Activated T-cell treated with anti-CD3 and anti-CD28 coated beads, Interleukin-2, amount 50 U/mL, for 4 hours (primary cell): ENCODE data around the gene TMEM272. TPM values are rescaled to one million over a fixed set of nuclear protein-coding genes. Genes with fewer than 3 reads are reported as not detected.
"Not testable (repeated sequence)": the region's sequence is repeated elsewhere in the genome, so short reads cannot be mapped to it uniquely, and the experiment has no call there.

ENCODE experiments used
- ATAC-seq, 2 donors: fragments of 200-7000 bp; cut with Tn5 transposase; one replicate each; pipeline ENCODE4 v1.10.0; 2021
- DNase-seq: peaks from one replicate; pipeline ENCODE4 v3.0.0-alpha.2; 2020
- H3K27me3 Mint-ChIP-seq: one replicate; pipeline ENCODE4 v1.8.0; 2021; ENCODE audit warnings: low read depth, mixed read lengths
- H3K36me3 Mint-ChIP-seq: one replicate; pipeline ENCODE4 v1.8.0; 2022; ENCODE audit warnings: mixed read lengths; ENCODE audit not compliant: insufficient read depth
- H3K4me1 Mint-ChIP-seq: one replicate; pipeline ENCODE4 v1.8.0; 2021; ENCODE audit warnings: low read depth, mixed read lengths
- H3K4me3 Mint-ChIP-seq: one replicate; pipeline ENCODE4 v1.8.0; 2021; ENCODE audit warnings: mild to moderate bottlenecking, moderate library complexity, mixed read lengths
- H3K9me3 Mint-ChIP-seq: one replicate; pipeline ENCODE4 v1.8.0; 2021; ENCODE audit warnings: mixed read lengths
- total RNA-seq, 3 donors: library from RNA; stranded (reverse); gene quantifications; one replicate each; pipeline ENCODE4 v1.2.1, GENCODE V29; 2021

Gene TMEM272
- total RNA-seq, 3 donors from 2014 or later: 0.11 to 0.24 (median 0.18) TPM

DNA sequence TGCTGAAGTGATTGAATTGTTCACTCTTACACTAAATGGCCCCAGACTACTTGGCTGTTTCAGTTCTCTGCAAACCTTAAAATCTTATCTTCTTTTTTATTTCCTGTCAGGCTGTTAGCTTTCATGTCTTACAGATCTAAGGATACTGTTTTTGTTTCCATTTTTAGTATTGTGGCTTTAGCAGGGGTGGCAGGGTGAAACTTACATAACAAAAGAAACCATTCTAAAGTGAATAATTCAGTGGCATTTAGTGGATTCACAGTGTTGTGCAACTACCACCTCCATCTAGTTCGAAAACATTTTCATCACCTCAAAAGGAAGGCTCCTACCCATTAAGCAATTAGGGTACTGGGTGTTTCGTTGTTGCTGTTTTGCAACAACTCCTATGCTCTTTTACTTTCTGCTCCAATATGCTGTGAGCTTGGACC lies 19.8 kb downstream of the TMEM272 start:
- Mint-ChIP-seq H3K36me3 (no peaks in the 10 kb centered on the region), H3K4me1 (peaks cover 97% of the 10 kb centered on the region), H3K9me3 (no peaks in the 10 kb centered on the region), H3K4me3 (peak overlapping the region; percentile 79), H3K27me3 (no peaks in the 10 kb centered on the region)
- DNase-seq (no peak), ATAC-seq (peak; percentile 50 to 53)

DNA sequence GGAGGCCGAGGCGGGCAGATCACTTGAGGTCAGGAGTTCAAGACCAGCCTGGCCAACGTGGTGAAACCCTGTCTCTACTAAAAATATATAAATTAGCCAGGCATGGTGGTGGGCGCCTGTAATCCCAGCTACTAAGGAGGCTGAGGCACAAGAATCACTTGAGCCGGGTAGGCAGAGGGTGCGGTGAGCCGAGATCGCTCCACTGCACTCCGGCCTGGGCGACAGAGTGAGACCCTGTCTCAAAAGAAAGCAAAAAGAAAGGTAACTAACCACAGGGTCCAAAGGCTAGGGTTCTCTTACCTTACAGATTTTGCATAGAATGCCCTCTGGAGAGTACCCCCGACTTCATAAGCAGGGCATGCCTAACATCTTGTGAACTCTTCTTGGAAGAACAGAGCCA lies 20.3 kb downstream of the TMEM272 start:
- not testable (repeated sequence) for H3K36me3 Mint-ChIP-seq, H3K9me3 Mint-ChIP-seq, H3K27me3 Mint-ChIP-seq, ATAC-seq, DNase-seq
- Mint-ChIP-seq H3K4me3 (peak overlapping the region; percentile 79), H3K4me1 (peaks cover 97% of the 10 kb centered on the region)

DNA sequence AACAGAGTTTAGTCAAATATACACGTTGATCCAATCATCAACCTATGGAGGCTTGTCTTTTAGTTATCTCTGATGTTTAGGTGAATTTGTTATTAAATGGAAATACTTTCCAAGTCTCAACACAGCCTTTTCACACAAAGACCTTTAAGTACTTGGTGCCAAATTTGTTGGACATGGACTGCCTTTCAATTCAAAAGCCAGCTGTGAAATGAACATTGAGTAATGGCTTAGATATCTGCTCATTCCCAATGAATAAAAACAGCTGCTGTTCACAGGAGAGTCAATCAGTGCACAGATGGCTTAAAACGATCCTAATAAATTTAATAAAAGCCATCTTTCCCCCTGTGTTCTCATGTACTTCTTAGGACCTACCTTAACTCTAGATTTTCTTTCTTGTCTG lies 21.1 kb downstream of the TMEM272 start:
- Mint-ChIP-seq H3K36me3 (no peaks in the 10 kb centered on the region), H3K27me3 (no peaks in the 10 kb centered on the region), H3K9me3 (no peaks in the 10 kb centered on the region), H3K4me1 (peaks cover 99% of the 10 kb centered on the region), H3K4me3 (peak overlapping the region; percentile 79)
- no peak for DNase-seq
- ATAC-seq: no peak

DNA sequence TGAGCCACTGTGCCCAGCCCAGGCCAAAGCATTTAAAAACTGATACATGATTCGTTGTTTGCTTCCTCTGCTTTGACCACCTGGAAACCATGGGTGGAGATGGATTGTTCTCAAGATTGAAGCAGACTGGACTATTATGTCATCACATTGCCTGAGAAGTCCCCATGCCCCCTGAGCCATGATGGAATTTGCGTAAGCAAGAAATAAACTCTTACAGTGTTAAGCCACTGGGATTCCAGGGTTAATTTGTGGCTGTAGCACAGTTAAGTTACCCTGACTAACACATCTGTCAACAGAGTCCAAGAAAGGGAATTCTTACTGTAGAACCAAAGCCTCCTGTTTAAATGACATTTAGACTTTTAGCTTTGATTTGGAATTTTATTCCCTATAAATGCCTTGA lies 21.6 kb downstream of the TMEM272 start:
- ATAC-seq: no peak
- Mint-ChIP-seq H3K36me3 (no peaks in the 10 kb centered on the region), H3K4me1 (peaks cover 99% of the 10 kb centered on the region), H3K4me3 (peak overlapping the region; percentile 79), H3K27me3 (no peaks in the 10 kb centered on the region), H3K9me3 (no peaks in the 10 kb centered on the region)
- no peak for DNase-seq

DNA sequence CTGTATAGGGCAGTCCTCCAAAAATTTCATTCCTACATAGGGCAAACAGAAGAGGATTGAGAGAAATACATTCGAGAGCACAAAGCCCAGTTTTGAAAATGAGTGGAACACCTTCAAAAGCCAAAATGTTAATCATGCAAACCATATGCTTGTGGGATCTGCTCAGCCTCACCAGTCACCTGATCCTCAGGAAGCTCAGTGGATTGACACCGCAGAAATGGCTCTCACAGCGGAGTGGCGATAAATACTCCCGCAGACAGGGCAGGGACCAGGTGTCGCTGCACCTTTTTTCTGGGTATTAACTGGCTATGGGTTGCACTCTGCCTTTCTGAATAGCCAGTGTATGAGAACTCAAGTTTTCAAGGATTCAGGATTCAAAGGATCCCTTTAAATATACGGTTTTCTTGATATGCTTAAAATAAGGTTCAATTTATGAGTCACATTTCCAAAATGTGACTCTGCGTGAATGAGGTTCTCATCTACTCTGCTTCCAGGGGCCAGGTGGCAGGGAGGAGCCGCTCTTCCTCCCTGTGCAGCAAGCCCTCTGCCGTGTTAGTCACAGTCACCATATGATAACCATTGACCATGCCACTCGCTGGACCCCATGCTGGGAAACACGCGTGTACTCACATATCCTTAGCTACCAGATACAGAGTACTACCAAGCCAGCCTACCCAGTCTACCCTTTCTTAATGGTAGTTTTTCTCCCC lies 22.7 kb downstream of the TMEM272 start:
- Mint-ChIP-seq H3K36me3 (no peaks in the 10 kb centered on the region), H3K9me3 (no peaks in the 10 kb centered on the region), H3K4me1 (peaks cover 96% of the 10 kb centered on the region), H3K4me3 (peak overlapping the region; percentile 79), H3K27me3 (no peaks in the 10 kb centered on the region)
- ATAC-seq (peak; percentile 6 to 17), DNase-seq (no peak)

DNA sequence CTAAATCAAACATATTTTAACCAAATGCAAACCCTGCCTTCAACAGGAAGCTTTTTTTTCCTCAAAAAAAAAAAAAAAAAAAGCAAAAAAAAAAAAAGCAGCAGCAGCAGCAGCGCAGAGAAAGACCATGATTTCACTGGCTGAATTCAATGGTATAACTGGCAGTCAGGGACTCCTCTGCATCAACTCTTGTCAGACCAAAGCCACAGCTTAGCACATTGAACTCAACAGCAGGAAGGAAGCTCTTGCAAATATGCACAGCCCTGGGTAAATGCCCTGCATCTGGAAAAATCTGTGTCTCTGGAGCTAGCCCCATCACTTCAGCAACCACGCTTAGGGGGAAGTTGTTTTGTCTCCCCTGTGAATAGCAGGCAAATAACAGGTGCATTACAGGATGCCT lies 23.4 kb downstream of the TMEM272 start:
- DNase-seq: no peak
- H3K4me3 Mint-ChIP-seq: peak overlapping the region; percentile 79
- ATAC-seq: no peak
- no peaks in the 10 kb centered on the region for H3K27me3 Mint-ChIP-seq
- H3K9me3 Mint-ChIP-seq: no peaks in the 10 kb centered on the region
- H3K4me1 Mint-ChIP-seq: peaks cover 95% of the 10 kb centered on the region
- H3K36me3 Mint-ChIP-seq: peaks cover 1% of the 10 kb centered on the region

DNA sequence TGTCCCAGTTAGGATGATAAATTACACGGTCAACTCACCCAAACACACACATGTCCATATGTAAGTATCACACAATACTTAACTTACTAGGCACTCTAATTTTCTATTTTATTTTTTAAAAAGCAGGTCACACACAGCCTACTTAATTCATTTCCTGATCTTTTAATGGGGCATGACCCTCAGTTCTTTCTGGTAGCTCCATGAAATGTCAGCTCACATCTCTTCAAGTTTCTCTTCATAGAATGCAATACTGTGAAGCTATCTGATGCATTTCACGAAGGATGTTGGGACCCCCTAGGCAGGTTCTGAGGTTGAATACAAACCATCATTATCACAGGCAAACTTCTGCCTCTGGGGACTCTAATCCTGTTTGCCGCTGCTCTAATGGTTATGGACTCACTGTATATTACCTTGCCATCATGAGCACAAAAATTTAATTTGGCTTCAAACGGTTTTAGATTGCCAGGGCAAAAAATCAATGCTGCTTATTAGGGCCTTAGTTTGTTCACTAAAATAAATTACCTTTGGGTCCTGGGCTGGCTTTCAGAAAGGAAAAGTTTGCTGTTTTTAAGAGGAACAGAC lies 24.9 kb downstream of the TMEM272 start:
- no peaks in the 10 kb centered on the region for H3K9me3 Mint-ChIP-seq
- H3K27me3 Mint-ChIP-seq: no peaks in the 10 kb centered on the region
- ATAC-seq: no peak
- no peak for DNase-seq
- H3K4me1 Mint-ChIP-seq: peaks cover 94% of the 10 kb centered on the region
- peaks cover 4% of the 10 kb centered on the region for H3K36me3 Mint-ChIP-seq
- peak overlapping the region; percentile 79 for H3K4me3 Mint-ChIP-seq

DNA sequence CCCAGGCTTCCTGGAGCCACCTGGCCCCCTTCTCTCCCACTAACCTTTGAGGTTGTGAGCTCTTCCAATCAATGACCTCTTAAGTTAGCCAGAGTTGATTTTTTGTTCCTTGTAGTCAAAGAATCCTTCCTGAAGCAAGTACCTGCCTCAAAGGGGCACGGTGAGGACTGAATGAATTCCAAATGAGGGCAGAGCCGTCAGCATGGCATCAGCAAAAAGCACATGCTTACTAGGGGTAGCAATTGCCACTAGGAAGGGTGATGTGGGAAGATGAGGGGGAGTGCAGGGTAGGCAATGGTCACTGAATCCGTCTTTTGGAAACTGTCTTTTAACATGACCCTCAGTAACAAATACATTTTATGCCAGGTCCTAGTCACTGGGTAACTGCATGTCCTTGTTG lies 25.4 kb downstream of the TMEM272 start:
- Mint-ChIP-seq H3K4me3 (peak overlapping the region; percentile 79), H3K36me3 (peaks cover 4% of the 10 kb centered on the region), H3K4me1 (peaks cover 94% of the 10 kb centered on the region), H3K9me3 (no peaks in the 10 kb centered on the region), H3K27me3 (no peaks in the 10 kb centered on the region)
- ATAC-seq: no peak
- no peak for DNase-seq

DNA sequence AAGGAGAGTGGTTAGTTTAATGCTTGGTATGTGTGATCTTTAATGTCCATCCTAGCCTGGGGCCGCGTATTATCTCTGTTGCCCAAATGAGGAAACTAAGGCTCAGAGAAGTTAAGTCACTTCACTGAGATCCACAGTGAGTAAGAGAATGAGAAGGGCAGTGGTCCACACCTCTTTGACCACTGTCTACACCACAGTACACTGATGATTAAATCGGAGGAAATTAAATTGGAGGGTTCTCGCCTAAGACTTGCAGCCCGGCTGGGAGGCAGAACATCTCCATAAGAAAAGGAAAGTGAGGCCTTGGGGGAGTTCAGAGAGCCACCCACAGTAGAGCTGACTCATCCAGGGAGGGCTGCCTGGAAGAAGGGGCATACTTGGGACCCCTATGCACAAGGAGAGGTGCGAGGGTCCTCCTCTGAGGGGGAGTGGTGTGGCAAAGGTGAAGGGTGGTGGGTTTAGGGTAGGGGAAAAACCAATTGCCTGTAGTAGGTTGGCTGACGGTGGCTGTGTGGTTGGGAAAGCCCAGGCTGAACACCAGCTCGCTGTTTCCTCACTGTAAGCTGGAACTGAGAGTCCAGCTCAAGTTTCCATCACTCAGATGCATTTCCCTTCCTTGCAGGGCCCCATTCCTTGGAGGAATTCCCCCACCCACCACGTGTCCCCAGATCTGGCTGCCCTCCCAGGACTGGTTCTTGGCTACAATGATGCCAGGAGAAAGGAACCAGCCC lies 26.0 kb downstream of the TMEM272 start:
- Mint-ChIP-seq H3K36me3 (peaks cover 4% of the 10 kb centered on the region), H3K27me3 (no peaks in the 10 kb centered on the region), H3K9me3 (no peaks in the 10 kb centered on the region), H3K4me3 (peak overlapping the region; percentile 79), H3K4me1 (peaks cover 92% of the 10 kb centered on the region)
- DNase-seq (peak; percentile 45), ATAC-seq (peak; percentile 75 to 81)

DNA sequence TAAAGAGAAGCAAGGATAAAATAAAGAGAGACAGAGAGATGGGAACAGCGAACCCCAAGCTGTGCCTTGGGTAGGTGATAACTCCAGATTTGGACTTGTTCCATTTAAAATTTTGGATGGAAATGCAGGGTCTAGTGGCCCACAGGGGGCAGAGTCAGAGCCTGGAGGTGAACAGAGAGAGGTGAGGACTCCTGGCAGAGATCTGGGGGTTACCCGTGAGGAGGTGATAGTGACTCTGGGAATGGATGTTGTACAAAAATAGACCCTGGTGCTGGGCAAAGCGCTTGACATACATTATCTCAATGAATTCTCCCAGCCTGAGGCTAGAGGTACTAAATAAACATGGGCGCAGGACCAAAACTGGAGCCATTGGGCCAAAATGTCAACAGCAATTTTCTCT lies 26.7 kb downstream of the TMEM272 start:
- Mint-ChIP-seq H3K4me3 (peak overlapping the region; percentile 39), H3K27me3 (no peaks in the 10 kb centered on the region), H3K9me3 (no peaks in the 10 kb centered on the region), H3K4me1 (peaks cover 90% of the 10 kb centered on the region), H3K36me3 (peaks cover 4% of the 10 kb centered on the region)
- ATAC-seq (no peak), DNase-seq (no peak)

DNA sequence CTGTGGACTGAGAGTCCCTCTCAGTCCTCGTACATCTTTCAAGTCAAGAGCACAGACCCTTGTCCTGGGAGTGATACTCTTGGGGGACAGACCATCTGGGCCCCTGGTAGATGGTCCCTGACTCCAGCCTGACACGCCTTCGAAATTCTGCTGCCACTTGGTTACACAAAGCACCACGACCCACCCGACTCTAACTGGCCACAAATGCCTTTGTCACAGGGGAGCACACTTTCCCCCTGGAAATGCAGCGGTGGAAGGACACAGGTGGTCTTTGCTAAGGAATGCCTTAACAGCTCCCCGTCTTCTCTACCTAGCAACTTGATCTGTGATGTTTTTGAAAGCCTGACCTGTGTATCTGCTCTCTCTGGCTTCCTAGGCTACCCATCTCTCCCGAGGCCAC lies 27.3 kb downstream of the TMEM272 start:
- Mint-ChIP-seq H3K9me3 (no peaks in the 10 kb centered on the region), H3K36me3 (peaks cover 4% of the 10 kb centered on the region), H3K27me3 (no peaks in the 10 kb centered on the region), H3K4me1 (peaks cover 87% of the 10 kb centered on the region), H3K4me3 (no peak overlapping the region)
- ATAC-seq (no peak), DNase-seq (no peak)

DNA sequence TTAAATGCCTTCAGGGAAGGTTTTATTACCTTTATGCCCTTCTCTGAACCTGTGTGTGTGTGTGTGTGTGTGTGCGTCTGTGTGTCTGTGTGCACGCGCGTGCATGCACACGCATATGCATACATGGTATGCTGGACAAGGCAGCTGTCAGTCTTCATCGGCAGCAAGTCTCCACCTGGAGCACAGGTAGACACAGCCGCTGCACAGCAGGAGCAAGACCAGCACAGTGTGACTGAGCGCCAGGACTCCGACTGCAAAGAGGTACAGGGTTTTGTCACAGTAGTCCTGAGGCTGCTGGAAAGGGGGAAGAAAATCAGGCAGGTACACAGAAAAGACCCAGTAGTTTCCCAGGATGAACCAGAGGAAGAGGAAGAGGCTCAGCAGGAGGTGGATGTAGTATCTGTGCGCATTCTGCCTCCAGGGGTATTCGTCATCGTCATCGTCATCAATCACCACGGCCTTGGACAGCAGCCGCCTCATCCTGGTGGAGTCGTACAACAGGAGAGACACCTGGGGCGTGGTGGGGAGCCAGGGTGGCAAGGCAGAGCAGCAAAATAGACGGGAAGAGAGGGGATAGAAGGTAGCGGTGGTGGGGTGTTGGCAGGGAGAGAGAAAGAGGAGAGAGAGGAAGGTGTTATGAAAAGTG lies 28.2 kb downstream of the TMEM272 start:
- Mint-ChIP-seq H3K36me3 (peaks cover 4% of the 10 kb centered on the region), H3K27me3 (no peaks in the 10 kb centered on the region), H3K4me1 (peaks cover 86% of the 10 kb centered on the region), H3K9me3 (no peaks in the 10 kb centered on the region), H3K4me3 (peak overlapping the region; percentile 9)
- DNase-seq (no peak), ATAC-seq (no peak)

DNA sequence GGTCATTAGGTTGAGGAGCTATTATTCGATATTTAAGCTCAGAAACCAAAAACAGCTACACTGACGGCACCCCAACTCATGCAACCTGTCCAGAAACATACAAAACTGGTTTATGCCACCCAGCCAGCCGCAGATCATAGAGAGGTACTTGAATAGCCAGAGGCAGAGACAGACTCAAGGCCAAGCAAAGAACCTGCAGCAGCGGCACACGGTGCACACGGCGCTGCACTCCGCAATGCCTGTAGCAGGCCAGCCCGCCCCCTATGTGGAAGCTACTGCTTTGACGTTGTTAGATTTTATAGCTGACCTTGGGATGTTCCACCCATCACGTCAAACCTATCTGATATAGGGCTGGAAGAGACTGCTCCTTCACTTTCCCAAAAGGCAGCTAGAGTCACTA lies 29.1 kb downstream of the TMEM272 start:
- peaks cover 7% of the 10 kb centered on the region for H3K36me3 Mint-ChIP-seq
- no peak overlapping the region for H3K4me3 Mint-ChIP-seq
- ATAC-seq (no peak), DNase-seq (no peak)
- H3K9me3 Mint-ChIP-seq: no peaks in the 10 kb centered on the region
- H3K4me1 Mint-ChIP-seq: peaks cover 83% of the 10 kb centered on the region
- no peaks in the 10 kb centered on the region for H3K27me3 Mint-ChIP-seq

DNA sequence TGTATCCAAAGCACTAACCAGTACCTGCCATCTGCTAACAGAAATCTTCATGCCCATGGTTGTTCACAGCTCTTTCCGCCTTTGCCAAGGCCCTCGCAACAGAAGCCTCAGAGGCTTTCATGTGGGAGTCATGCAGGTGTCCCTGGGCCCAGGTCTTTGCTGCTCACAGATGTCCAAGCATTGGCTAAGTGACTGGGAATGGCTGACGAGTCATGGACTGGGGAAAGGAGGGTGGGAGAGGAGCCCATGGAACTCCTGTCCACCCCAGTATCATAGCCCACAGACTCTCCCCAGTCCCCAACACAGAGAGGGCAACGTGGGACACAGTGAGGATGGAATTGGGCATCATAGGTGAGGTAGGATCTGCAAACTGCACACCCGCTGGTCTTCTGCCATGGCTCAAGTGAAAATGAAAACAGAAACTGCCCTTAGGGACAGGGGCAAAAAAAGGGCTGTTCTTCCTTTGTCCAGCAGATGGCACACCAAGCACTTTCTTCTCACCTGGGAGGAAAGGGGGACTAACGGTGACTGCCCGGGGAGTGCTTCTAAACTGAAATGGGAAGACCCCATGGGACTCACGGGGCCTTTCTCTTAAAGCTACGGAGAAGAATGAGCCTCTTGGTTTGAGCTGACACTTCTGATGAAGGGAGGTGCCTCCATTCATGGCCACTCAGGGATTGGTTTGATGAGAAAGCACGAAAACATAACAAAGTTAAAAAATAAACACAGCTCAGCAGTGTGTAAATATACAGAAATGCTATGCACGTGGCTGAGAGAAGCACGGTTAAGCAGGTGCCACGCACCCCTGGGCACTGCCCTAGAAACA lies 29.9 kb downstream of the TMEM272 start:
- peak overlapping the region; percentile 51 for H3K4me3 Mint-ChIP-seq

More for the DNA sequence above, 29.9 kb downstream of the TMEM272 start:
- DNase-seq: peak; percentile 71
- no peaks in the 10 kb centered on the region for H3K9me3 Mint-ChIP-seq
- H3K27me3 Mint-ChIP-seq: no peaks in the 10 kb centered on the region
- H3K36me3 Mint-ChIP-seq: peaks cover 7% of the 10 kb centered on the region
- ATAC-seq: peak; percentile 49 to 67
- H3K4me1 Mint-ChIP-seq: peaks cover 76% of the 10 kb centered on the region
